IPS-20b (cell line): ENCODE measurements around the gene ARL16.

Experiments used
- H3K27ac ChIP-seq: one replicate; pipeline ENCODE4 v1.5.1; 2013; ENCODE audit warnings: low read length
- H3K27me3 ChIP-seq: 2 replicates; pipeline ENCODE4 v1.6.1; 2013; ENCODE audit warnings: mild to moderate bottlenecking, low read length, inconsistent platforms; ENCODE audit not compliant: insufficient read depth
- H3K36me3 ChIP-seq: 2 replicates; pipeline ENCODE4 v1.6.1; 2013; ENCODE audit warnings: low read depth, mild to moderate bottlenecking, inconsistent platforms, low read length, moderate library complexity; ENCODE audit not compliant: insufficient read depth
- H3K4me1 ChIP-seq: 2 replicates; pipeline ENCODE4 v1.6.1; 2013; ENCODE audit warnings: mild to moderate bottlenecking, control low read depth, inconsistent platforms, low read length, moderate library complexity; ENCODE audit not compliant: insufficient read depth
- H3K4me3 ChIP-seq: 2 replicates; pipeline ENCODE4 v1.5.1; 2013; ENCODE audit warnings: mild to moderate bottlenecking, low read length, inconsistent platforms
- H3K9ac ChIP-seq: 2 replicates; pipeline ENCODE4 v1.6.1; 2013; ENCODE audit warnings: low read depth, mild to moderate bottlenecking, inconsistent platforms, low read length, moderate library complexity
- H3K9me3 ChIP-seq: 2 replicates; pipeline ENCODE4 v1.6.1; 2013; ENCODE audit warnings: mild to moderate bottlenecking, low read depth, low read length, inconsistent platforms; ENCODE audit not compliant: insufficient read depth

Gene ARL16

DNA sequence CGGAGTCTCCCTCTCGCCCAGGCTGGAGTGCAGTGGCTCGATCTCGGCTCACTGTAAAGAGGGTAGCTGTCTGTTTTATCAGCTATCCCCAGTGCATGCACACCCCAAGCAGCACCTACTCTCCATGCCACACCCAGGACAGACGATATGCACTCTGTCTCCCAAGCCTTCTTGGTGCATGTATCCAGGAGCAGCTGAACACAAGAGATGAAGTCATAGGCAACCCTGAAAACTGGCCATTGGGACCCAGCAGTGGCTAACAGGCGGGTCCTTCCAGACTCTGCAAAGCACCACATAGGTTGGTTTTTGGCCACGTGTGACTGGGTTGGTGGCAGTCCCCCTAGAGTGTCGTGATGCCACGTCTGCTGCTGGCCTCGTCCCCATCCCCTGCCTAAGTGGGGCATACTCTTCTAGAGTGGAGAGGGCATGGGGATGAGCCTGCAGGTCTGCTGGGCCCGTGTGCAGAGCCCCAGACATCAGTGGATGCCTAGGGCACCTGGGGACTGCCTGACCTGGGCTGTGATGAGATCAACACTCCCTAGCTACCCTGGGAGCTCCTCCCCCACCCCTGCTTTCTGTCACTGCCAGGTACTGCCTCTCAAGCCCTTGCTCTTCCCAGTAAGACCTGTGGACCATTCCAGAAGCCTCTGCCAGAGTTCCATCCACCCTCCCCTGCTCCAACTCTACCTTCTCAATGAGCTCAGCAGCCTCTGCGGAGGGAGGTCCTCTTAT lies 36.6 kb downstream of the ARL16 start:
- no peak overlapping the region for H3K27ac ChIP-seq
- H3K9me3 ChIP-seq: no peaks in the 10 kb centered on the region
- no peaks in the 10 kb centered on the region for H3K4me1 ChIP-seq
- no peak overlapping the region for H3K9ac ChIP-seq
- H3K4me3 ChIP-seq: no peak overlapping the region
- H3K36me3 ChIP-seq: no peaks in the 10 kb centered on the region
- H3K27me3 ChIP-seq: peaks cover 37% of the 10 kb centered on the region

DNA sequence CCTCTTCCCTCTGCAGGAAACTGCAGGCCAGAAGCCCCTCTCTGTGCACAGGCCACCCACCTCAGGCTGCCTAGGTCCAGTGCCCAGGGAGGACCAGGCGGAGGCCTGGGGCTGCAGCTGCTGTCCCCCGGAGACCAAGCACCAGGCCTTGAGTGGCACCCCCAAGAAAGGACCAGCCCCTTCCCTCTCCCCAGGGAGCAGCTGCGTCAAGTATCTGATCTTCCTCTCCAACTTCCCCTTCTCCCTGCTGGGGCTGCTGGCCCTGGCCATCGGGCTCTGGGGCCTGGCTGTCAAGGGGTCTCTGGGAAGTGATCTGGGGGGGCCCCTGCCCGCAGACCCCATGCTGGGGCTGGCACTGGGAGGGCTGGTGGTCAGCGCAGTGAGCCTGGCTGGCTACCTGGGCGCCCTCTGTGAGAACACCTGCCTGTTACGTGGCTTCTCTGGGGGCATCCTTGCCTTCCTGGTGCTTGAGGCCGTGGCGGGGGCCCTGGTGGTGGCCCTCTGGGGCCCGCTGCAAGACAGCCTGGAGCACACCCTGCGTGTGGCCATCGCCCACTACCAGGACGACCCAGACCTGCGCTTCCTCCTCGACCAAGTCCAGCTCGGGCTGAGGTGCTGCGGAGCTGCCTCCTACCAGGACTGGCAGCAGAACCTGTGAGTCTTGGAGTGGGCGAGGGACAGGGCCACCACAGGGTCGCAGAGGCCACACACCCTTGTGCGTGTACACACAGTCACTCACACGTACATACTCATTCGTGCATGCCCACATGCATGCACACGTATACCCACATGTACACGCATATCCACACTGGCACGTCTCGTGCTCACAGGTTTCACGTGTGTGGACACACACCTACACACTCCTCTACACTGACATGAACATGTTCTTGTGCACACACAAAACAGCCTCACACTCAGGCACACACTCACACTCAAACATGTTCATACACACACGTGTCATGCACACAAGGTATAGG lies 38.3 kb downstream of the ARL16 start:
- no peak overlapping the region for H3K4me3 ChIP-seq
- no peak overlapping the region for H3K27ac ChIP-seq
- no peaks in the 10 kb centered on the region for H3K9me3 ChIP-seq
- no peaks in the 10 kb centered on the region for H3K36me3 ChIP-seq
- H3K27me3 ChIP-seq: peaks cover 37% of the 10 kb centered on the region
- H3K9ac ChIP-seq: no peak overlapping the region
- H3K4me1 ChIP-seq: no peaks in the 10 kb centered on the region

DNA sequence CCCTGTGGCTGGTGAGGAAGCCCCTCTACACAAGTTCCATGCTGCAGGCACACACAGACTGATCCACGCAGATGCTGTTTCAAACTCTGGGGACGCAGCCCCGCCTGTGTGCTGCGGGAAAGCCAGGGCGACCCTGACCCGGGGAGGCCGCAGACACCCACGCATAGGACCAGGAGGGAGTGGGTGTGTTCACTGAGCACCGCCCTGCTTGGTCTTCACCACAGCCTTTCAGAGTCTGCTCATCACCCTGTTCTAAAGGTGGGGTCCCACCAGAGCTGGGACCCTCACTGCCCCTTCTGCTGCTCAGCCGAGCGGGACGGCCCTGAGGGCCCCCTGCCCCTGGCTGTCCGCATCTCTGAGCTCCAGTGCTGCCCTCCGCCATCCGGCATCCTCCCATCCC lies 39.1 kb downstream of the ARL16 start:
- Histone ChIP-seq H3K4me1 (no peaks in the 10 kb centered on the region), H3K4me3 (no peak overlapping the region), H3K27me3 (peaks cover 29% of the 10 kb centered on the region), H3K27ac (no peak overlapping the region), H3K9ac (no peak overlapping the region), H3K36me3 (no peaks in the 10 kb centered on the region), H3K9me3 (no peaks in the 10 kb centered on the region)

DNA sequence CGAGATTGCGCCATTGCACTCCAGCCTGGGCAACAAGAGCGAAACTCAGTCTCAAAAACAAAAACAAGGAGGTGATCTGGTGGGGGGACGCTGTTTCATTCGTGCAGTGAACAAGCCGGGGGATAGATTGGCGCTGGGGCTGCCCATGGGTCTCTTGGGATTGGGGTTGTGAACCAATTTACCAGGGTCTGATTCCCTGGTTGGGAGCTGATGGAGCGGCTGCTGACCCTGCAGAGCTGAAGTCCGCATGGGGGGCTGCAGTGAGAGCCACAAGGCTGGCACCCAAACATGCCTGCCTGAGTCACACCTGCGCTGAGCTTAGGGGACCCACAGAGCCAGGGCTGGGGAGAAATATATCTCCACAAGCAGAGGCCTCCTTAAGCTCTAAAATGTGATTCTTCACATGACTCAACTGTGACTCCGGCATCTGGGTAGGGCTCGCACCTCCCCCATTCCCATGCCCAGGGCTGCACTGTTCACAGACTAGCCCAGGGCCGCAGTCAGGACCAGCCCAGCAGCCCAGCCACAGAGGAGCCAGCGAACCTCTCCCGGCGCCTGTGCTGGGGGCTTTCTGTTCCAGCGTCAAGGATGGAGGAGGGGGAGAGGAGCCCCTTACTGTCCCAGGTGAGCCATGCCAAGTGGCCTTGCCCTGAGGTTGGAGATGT lies 41.6 kb downstream of the ARL16 start:
- H3K27ac ChIP-seq: no peak overlapping the region
- no peak overlapping the region for H3K9ac ChIP-seq
- H3K27me3 ChIP-seq: peaks cover 4% of the 10 kb centered on the region
- H3K9me3 ChIP-seq: no peaks in the 10 kb centered on the region
- H3K36me3 ChIP-seq: no peaks in the 10 kb centered on the region
- H3K4me3 ChIP-seq: no peak overlapping the region
- H3K4me1 ChIP-seq: no peaks in the 10 kb centered on the region

DNA sequence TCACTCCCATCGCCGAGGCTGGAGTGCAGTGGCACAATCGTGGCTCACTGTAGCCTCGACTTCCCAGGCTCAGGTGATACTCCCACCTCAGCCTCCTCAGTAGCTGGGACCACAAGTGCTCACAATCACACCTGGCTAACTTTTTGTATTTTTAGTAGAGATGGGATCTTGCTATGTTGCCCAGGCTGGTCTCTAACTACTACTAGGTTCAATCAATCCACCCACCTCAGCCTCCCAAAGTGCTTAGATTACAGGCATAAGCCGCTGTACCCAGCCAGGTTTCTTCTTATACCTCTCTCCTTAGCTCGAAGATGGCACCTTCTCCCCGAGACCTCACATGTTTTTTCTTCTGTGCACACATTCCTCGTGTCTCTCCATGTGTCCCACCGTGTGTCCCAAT lies 43.6 kb downstream of the ARL16 start:
- Histone ChIP-seq H3K36me3 (no peaks in the 10 kb centered on the region), H3K27ac (no peak overlapping the region), H3K27me3 (no peaks in the 10 kb centered on the region), H3K4me3 (no peak overlapping the region), H3K9me3 (no peaks in the 10 kb centered on the region), H3K9ac (no peak overlapping the region), H3K4me1 (no peaks in the 10 kb centered on the region)

DNA sequence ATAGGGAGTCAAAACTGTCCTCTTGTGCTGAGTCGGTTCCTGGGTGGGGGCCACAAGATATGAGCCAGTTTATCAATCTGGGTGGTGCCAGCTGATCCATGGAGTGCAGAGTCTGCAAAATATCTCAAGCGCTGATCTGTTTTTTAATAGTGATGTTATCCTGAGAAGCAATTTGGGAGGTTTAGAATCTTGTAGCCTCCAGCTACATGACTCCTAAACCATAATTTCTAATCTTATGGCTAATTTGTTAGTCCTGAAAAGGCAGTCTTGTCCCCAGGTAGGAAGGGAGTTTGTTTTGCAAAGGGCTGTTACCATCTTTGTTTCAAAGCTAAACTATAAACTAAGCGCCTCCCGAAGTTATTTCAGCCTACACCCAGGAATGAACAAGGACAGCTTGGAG lies 44.9 kb downstream of the ARL16 start:
- no peak overlapping the region for H3K27ac ChIP-seq
- H3K9ac ChIP-seq: no peak overlapping the region
- H3K4me3 ChIP-seq: no peak overlapping the region
- no peaks in the 10 kb centered on the region for H3K9me3 ChIP-seq
- H3K36me3 ChIP-seq: no peaks in the 10 kb centered on the region
- no peaks in the 10 kb centered on the region for H3K27me3 ChIP-seq
- no peaks in the 10 kb centered on the region for H3K4me1 ChIP-seq

DNA sequence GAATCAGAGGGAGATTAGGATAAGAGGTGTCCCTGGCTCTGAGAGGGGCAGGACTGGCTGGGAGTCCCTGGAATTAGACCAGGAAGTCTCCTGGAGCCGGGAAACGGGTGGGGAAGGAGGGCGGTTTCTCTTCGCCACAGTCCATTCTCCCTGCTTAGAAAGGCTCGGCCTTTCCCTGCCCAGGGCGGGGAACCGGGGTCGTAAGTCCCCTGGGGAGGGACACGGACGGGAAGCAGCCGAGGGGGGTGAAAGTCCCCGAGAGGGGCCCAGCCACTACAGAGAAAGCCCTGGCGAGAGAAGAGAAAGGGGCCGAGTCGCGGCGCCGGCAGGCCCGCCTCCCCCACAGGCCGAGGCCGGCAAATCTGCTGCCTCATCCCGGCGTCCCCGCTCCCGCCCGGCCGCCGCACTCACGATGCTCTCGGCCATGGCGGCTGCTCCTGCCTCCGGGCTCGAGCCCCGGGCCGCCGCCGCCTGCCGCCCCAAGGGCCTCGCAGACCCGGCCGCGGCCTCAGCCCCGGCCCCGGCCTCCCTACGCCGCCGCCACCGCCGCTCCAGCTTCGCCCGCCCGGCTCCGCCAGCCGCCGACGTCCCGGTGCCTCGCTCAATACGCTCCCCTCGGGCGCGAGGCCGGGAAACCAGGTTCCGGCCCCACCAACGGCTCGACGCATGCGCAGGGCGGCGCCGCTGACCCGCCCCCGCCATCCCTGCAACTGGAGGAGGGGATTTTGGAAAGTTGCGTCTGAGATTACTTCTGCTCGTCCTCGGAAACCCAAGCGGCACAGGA lies 46.9 kb downstream of the ARL16 start, which contains the start of the genes NPLOC4 and TSPAN10:
TSS of gene NPLOC4 (minus strand) at position 608 of the 784 bp plus-strand sequence. CDS start at position 426, 182 bp downstream.
TSS of gene TSPAN10 (plus strand) at position 692 of the 784 bp plus-strand sequence. CDS start 5,217 bp downstream, outside the sequence.
- no peaks in the 10 kb centered on the region for H3K36me3 ChIP-seq

DNA sequence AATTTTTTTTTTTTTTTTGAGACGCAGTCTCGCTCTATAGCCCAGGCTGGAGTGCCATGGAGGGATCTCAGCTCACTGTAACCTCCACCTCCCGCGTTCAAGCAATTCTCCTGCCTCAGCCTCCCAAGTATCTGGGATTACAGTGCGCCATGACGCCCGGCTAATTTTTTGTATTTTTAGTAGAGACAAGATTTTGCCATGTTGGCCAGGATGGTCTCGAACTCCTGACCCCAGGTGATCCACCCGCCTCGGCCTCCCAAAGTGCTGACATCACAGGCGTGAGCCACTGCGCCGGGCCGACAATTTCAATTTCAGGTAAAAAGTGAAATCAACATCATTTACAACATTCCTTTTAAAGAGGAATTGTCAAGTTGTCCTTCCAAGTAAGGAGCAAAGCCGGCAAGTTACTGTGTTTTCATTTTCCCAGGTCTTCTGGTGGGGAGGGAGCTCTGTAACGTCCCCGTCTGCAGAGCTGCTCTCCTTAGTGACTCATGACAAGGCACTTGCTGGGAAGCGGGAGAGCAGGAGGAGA lies 47.6 kb downstream of the ARL16 start:
- Histone ChIP-seq H3K9ac (peak overlapping the region; percentile 97), H3K36me3 (peaks cover 3% of the 10 kb centered on the region; the same call in 1 of the 2 replicates), H3K4me3 (peak overlapping the region; percentile 96), H3K27me3 (no peaks in the 10 kb centered on the region), H3K4me1 (no peaks in the 10 kb centered on the region), H3K9me3 (no peaks in the 10 kb centered on the region), H3K27ac (peak overlapping the region; percentile 88)

More for the DNA sequence above, 46.9 kb downstream of the ARL16 start, which contains the start of the genes NPLOC4 and TSPAN10:
- Histone ChIP-seq H3K4me1 (no peaks in the 10 kb centered on the region), H3K27me3 (no peaks in the 10 kb centered on the region), H3K9ac (peak within 1 kb of the TSS; percentile 97), H3K9me3 (no peaks in the 10 kb centered on the region), H3K4me3 (peak within 1 kb of the TSS; percentile 96), H3K27ac (peak within 1 kb of the TSS; percentile 88)

DNA sequence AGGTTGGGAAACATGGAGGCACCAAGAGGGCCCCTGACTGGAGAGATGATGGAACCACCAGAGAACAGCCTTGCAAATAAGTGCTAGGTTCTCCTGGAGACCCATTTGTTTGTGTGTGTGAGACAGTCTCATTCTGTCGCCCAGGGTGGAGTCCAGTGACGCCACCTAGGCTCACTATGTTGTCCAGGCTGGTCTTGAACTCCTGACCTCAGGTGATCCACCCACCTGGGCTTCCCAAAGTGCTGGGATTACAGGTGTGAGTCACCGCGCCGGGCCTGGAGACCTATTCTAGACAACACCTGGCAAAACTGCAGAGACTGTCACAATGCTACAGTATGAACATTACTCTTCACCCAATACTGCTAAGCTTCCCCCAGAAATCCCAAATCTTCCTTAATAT lies 48.2 kb downstream of the ARL16 start:
- H3K9ac ChIP-seq: no peak overlapping the region
- peak overlapping the region; percentile 96 for H3K4me3 ChIP-seq
- peaks cover 3% of the 10 kb centered on the region; the same call in 1 of the 2 replicates for H3K36me3 ChIP-seq
- no peak overlapping the region for H3K27ac ChIP-seq
- H3K4me1 ChIP-seq: no peaks in the 10 kb centered on the region
- no peaks in the 10 kb centered on the region for H3K9me3 ChIP-seq
- no peaks in the 10 kb centered on the region for H3K27me3 ChIP-seq

DNA sequence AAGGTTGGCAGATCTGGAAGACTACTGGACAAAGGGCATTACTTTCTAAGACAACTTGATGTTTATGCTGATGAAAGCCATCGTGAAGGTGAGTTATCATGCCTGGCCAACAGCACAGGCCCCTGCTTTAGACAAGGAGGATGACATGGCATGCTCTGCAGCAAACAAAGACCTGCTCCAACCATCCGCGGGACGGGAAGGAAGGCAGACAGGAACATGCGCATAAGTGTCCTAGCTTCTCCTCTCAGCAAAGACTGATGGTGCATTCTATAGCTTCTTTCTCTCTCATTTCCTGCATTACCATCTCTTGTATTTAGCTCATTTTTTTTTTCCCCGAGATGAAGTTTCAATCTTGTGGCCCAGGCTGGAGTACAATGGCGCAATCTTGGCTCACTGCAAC lies 52.1 kb downstream of the ARL16 start:
- H3K9ac ChIP-seq: no peak overlapping the region
- no peaks in the 10 kb centered on the region for H3K27me3 ChIP-seq
- peaks cover 37% of the 10 kb centered on the region for H3K36me3 ChIP-seq
- no peaks in the 10 kb centered on the region for H3K9me3 ChIP-seq
- H3K27ac ChIP-seq: no peak overlapping the region
- no peak overlapping the region for H3K4me3 ChIP-seq
- no peaks in the 10 kb centered on the region for H3K4me1 ChIP-seq
